Mesendoderm (in vitro differentiated cells): ENCODE data around the gene ZAR1L.
A peak's percentile ranks its signal among the peaks of the same experiment; 100 is the strongest.

Source experiments
- DNase-seq: peaks from one replicate; pipeline ENCODE4 v3.0.0; 2013
- H2AK5ac ChIP-seq: 2 replicates; pipeline ENCODE4 v1.6.1; 2013; ENCODE audit warnings: low read length, inconsistent platforms
- H2BK120ac ChIP-seq: 2 replicates; pipeline ENCODE4 v1.6.1; 2013; ENCODE audit warnings: low read depth, mild to moderate bottlenecking, low read length, moderate library complexity, mixed read lengths
- H2BK15ac ChIP-seq: replicated peaks from 2 replicates; pipeline ENCODE4 v1.6.1; 2013; ENCODE audit warnings: low read depth, mild to moderate bottlenecking, moderate library complexity
- H2BK5ac ChIP-seq: 2 replicates; pipeline ENCODE4 v1.6.1; 2013; ENCODE audit warnings: low read length, inconsistent platforms
- H3K18ac ChIP-seq: 2 replicates; pipeline ENCODE4 v1.6.1; 2013; ENCODE audit warnings: mild to moderate bottlenecking, low read length, mixed read lengths
- H3K23ac ChIP-seq: one replicate; pipeline ENCODE4 v1.6.1; 2013; ENCODE audit warnings: low read length
- H3K27ac ChIP-seq: 2 replicates; pipeline ENCODE4 v1.5.1; 2013; ENCODE audit warnings: low read depth, mild to moderate bottlenecking, inconsistent platforms, low read length, moderate library complexity
- H3K27me3 ChIP-seq: 2 replicates; pipeline ENCODE4 v1.6.1; 2013; ENCODE audit warnings: low read length, control low read depth, mild to moderate bottlenecking, inconsistent platforms; ENCODE audit not compliant: insufficient read depth, poor library complexity
- H3K36me3 ChIP-seq: 2 replicates; pipeline ENCODE4 v1.6.1; 2013; ENCODE audit warnings: low read length, inconsistent platforms; ENCODE audit not compliant: control insufficient read depth, insufficient read depth
- H3K4ac ChIP-seq: one replicate; pipeline ENCODE4 v1.6.1; 2013; ENCODE audit warnings: low read depth, mild to moderate bottlenecking, low read length, moderate library complexity
- H3K4me1 ChIP-seq: 2 replicates; pipeline ENCODE4 v1.6.1; 2013; ENCODE audit warnings: low read depth, low read length, inconsistent platforms; ENCODE audit not compliant: control insufficient read depth
- H3K4me2 ChIP-seq: 2 replicates; pipeline ENCODE4 v1.6.1; 2013; ENCODE audit warnings: low read length
- H3K4me3 ChIP-seq: 2 replicates; pipeline ENCODE4 v1.5.1; 2013; ENCODE audit warnings: mild to moderate bottlenecking, low read length
- H3K56ac ChIP-seq: one replicate; pipeline ENCODE4 v1.6.1; 2013; ENCODE audit warnings: low read length
- H3K79me1 ChIP-seq: 2 replicates; pipeline ENCODE4 v1.6.1; 2013; ENCODE audit warnings: low read length, inconsistent platforms
- H3K79me2 ChIP-seq: 2 replicates; pipeline ENCODE4 v1.6.1; 2013; ENCODE audit warnings: mild to moderate bottlenecking, low read length; ENCODE audit not compliant: control insufficient read depth, insufficient read depth
- H3K9ac ChIP-seq: 2 replicates; pipeline ENCODE4 v1.6.1; 2013; ENCODE audit warnings: low read length, inconsistent platforms
- H4K5ac ChIP-seq: one replicate; pipeline ENCODE4 v1.6.1; 2013; ENCODE audit warnings: low read length
- H4K8ac ChIP-seq: one replicate; pipeline ENCODE4 v1.6.1; 2013; ENCODE audit warnings: low read depth, mild to moderate bottlenecking, control low read depth, low read length, moderate library complexity
- WGBS: extraction: QIAGEN DNeasy Blood & Tissue Kit; methylation state at CpG from one replicate; pipeline ENCODE4 v1.1.7; 2013; ENCODE audit warnings: low lambda C conversion rate, missing lambda C conversion rate; ENCODE audit not compliant: insufficient coverage; ENCODE audit errors: extremely low coverage; 5-methylcytosine and 5-hydroxymethylcytosine counted together

Gene ZAR1L

DNA sequence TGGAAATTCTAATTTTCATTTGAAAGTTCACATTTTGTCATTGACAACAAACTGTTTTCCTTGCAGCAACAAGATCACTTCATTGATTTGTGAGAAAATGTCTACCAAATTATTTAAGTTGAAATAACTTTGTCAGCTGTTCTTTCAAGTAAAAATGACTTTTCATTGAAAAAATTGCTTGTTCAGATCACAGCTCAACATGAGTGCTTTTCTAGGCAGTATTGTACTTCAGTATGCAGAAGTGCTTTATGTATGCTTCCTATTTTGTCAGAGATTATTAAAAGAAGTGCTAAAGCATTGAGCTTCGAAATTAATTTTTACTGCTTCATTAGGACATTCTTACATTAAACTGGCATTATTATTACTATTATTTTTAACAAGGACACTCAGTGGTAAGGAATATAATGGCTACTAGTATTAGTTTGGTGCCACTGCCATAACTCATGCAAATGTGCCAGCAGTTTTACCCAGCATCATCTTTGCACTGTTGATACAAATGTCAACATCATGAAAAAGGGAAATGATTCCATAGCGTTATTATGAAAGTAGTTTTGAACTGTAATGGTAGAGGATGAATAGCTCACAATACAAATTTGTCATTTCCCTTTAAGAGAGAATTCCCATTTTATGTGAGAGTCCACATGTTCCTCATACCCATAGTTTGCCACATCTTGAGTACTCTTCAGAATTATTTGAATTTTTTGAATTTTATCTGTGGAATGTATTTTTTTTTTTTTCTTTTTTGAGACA lies 2.7 kb upstream of the ZAR1L start:
- H3K4ac ChIP-seq = no peak overlapping the region
- H2BK120ac ChIP-seq = no peak overlapping the region
- no peaks in the 10 kb centered on the region for H3K36me3 ChIP-seq

DNA sequence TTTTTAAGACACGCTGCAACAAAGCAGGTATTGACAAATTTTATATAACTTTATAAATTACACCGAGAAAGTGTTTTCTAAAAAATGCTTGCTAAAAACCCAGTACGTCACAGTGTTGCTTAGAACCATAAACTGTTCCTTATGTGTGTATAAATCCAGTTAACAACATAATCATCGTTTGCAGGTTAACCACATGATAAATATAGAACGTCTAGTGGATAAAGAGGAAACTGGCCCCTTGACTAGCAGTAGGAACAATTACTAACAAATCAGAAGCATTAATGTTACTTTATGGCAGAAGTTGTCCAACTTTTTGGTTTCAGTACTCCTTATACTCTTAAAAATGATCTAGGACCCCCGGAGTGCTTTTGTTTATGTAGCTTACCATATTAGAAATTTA lies 1.3 kb upstream of the ZAR1L start:
- Histone ChIP-seq H3K56ac (peak overlapping the region; percentile 99), H3K27me3 (no peaks in the 10 kb centered on the region), H2BK15ac (no peak overlapping the region), H3K4ac (no peak overlapping the region), H2BK5ac (no peak overlapping the region), H2BK120ac (no peak overlapping the region), H3K79me2 (no peaks in the 10 kb centered on the region), H3K4me3 (no peak overlapping the region), H3K79me1 (no peaks in the 10 kb centered on the region), H2AK5ac (no peak overlapping the region), H3K9ac (peak overlapping the region; percentile 100), H3K4me2 (no peak overlapping the region), H3K23ac (no peak overlapping the region), H4K5ac (no peak overlapping the region), H4K8ac (no peak overlapping the region), H3K36me3 (no peaks in the 10 kb centered on the region), H3K18ac (no peak overlapping the region), H3K4me1 (no peaks in the 10 kb centered on the region), H3K27ac (no peak overlapping the region)
- no CpG with 5 or more reads among the region's 6 CpGs for WGBS
- DNase-seq = no peak

More for the DNA sequence above, 2.7 kb upstream of the ZAR1L start:
- no peaks in the 10 kb centered on the region for H3K27me3 ChIP-seq
- no peak overlapping the region for H4K8ac ChIP-seq
- H3K56ac ChIP-seq = no peak overlapping the region
- no peaks in the 10 kb centered on the region for H3K79me1 ChIP-seq
- no peaks in the 10 kb centered on the region for H3K4me1 ChIP-seq
- H2BK5ac ChIP-seq = no peak overlapping the region
- H3K23ac ChIP-seq = no peak overlapping the region
- H3K18ac ChIP-seq = no peak overlapping the region
- H4K5ac ChIP-seq = no peak overlapping the region
- H2AK5ac ChIP-seq = no peak overlapping the region
- no peaks in the 10 kb centered on the region for H3K79me2 ChIP-seq
- H3K4me3 ChIP-seq = no peak overlapping the region
- no peak overlapping the region for H3K27ac ChIP-seq
- H3K4me2 ChIP-seq = no peak overlapping the region
- no peak overlapping the region for H2BK15ac ChIP-seq
- no peak overlapping the region for H3K9ac ChIP-seq
- no peak for DNase-seq
- no CpG with 5 or more reads among the region's 2 CpGs for WGBS

DNA sequence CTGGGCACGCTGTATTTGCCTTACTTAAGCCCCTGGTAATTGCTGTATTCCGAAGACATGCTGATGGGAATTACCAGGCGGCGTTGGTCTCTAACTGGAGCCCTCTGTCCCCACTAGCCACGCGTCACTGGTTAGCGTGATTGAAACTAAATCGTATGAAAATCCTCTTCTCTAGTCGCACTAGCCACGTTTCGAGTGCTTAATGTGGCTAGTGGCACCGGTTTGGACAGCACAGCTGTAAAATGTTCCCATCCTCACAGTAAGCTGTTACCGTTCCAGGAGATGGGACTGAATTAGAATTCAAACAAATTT lies 821 bp upstream of the ZAR1L start:
- Histone ChIP-seq H3K79me1 (no peaks in the 10 kb centered on the region), H4K5ac (peak overlapping the region; percentile 81), H4K8ac (no peak overlapping the region), H2AK5ac (no peak overlapping the region), H3K4me2 (peak overlapping the region; percentile 98), H3K27me3 (no peaks in the 10 kb centered on the region), H3K23ac (peak overlapping the region; percentile 48), H3K18ac (peak overlapping the region; percentile 96), H3K4me1 (no peaks in the 10 kb centered on the region), H3K27ac (peak overlapping the region; percentile 22), H2BK15ac (no peak overlapping the region), H3K56ac (peak overlapping the region; percentile 99), H3K4ac (peak overlapping the region; percentile 92), H2BK120ac (no peak overlapping the region), H3K9ac (peak overlapping the region; percentile 100), H3K79me2 (no peaks in the 10 kb centered on the region), H2BK5ac (peak overlapping the region; percentile 80), H3K4me3 (peak overlapping the region; percentile 89), H3K36me3 (no peaks in the 10 kb centered on the region)
- DNase-seq = no peak
- WGBS = no CpG with 5 or more reads among the region's 13 CpGs

- Histone ChIP-seq H2AK5ac (no peak overlapping the region), H4K5ac (no peak overlapping the region), H3K27me3 (no peaks in the 10 kb centered on the region), H3K18ac (peak overlapping the region; percentile 75), H3K23ac (no peak overlapping the region), H2BK5ac (peak overlapping the region; percentile 35), H3K79me2 (no peaks in the 10 kb centered on the region), H3K4me2 (peak overlapping the region; percentile 87), H2BK15ac (no peak overlapping the region), H3K4ac (no peak overlapping the region), H3K27ac (peak overlapping the region; percentile 92), H3K4me1 (no peaks in the 10 kb centered on the region), H3K36me3 (no peaks in the 10 kb centered on the region), H4K8ac (no peak overlapping the region), H3K4me3 (peak overlapping the region; percentile 48), H3K9ac (peak overlapping the region; percentile 100), H3K56ac (peak overlapping the region; percentile 99), H3K79me1 (no peaks in the 10 kb centered on the region), H2BK120ac (no peak overlapping the region)
- DNase-seq = peak; percentile 84
- no CpG with 5 or more reads among the region's 32 CpGs for WGBS
These were observed 609 bp downstream of the ZAR1L start for GRCh38 chr13:32314271-32315237.

DNA sequence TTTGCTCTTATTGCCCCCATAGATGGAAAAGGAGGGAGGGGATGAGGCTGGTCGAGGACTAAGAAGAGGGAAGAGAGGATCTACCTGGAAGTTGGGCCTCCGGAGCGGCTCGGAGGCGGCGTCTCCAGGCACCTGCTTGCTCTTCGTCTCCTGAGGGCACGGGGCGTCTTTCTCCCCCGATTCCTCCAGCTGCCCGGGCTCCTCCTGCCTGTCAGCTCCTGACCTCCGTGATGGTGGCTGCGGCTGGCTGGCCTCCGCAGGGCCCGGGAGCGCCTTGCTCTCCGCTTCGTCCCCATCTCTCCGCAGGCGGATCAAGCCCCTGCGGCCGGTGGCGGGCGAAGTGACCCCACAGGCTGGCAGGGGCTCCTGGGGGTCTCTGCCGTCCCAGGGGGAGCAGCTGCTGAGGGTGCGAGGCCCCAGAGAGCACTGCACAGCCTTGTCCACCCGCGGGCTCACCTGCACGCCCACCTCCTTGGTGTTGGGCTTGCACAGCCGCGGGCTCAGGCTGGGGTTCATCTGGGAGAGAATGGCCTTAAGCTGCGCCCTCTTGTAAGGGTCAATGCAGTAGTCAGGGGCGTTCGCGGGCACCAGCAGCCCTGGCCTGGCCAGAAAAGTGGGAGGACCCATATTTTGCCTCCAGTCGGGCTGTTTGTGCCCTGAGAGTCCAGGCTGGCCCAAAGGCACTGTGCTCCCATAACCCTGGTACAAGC lies 3.8 kb downstream of the ZAR1L start:
- H2BK120ac ChIP-seq = no peak overlapping the region
- H3K27me3 ChIP-seq = no peaks in the 10 kb centered on the region
- H3K79me1 ChIP-seq = no peaks in the 10 kb centered on the region
- no peak overlapping the region for H4K8ac ChIP-seq
- no peak overlapping the region for H2BK15ac ChIP-seq
- H3K79me2 ChIP-seq = no peaks in the 10 kb centered on the region
- no peak overlapping the region for H3K56ac ChIP-seq
- no peak overlapping the region for H3K27ac ChIP-seq
- no peak overlapping the region for H3K4ac ChIP-seq
- H2AK5ac ChIP-seq = no peak overlapping the region
- no peak overlapping the region for H3K4me2 ChIP-seq
- no CpG with 5 or more reads among the region's 36 CpGs for WGBS
- no peak for DNase-seq
- no peak overlapping the region for H3K4me3 ChIP-seq
- H3K36me3 ChIP-seq = no peaks in the 10 kb centered on the region
- H3K9ac ChIP-seq = no peak overlapping the region
- no peak overlapping the region for H3K18ac ChIP-seq
- H4K5ac ChIP-seq = no peak overlapping the region
- no peaks in the 10 kb centered on the region for H3K4me1 ChIP-seq
- no peak overlapping the region for H3K23ac ChIP-seq
- H2BK5ac ChIP-seq = no peak overlapping the region
